Measurements from ENCODE around the gene KCTD1.
"Not testable (repeated sequence)": the region's sequence is repeated elsewhere in the genome, so short reads cannot be mapped to it uniquely, and the experiment has no call there.

Gene KCTD1

GRCh38 chr18:26455639-26456038 is 92.7 kb downstream of the KCTD1 start:
- DNase-seq, result no peak

- DNase-seq, result no peak
These were observed 93.7 kb downstream of the KCTD1 start for GRCh38 chr18:26454616-26455015.

- DNase-seq, result no peak
These were observed 94.2 kb downstream of the KCTD1 start for GRCh38 chr18:26454192-26454591.

GRCh38 chr18:26453386-26453901 is 94.9 kb downstream of the KCTD1 start:
- DNase-seq, result no peak

- DNase-seq, result no peak
These were observed 97.2 kb downstream of the KCTD1 start for GRCh38 chr18:26450989-26451682.

- no peak for DNase-seq
These were observed 99.6 kb downstream of the KCTD1 start for GRCh38 chr18:26448714-26449159.

GRCh38 chr18:26443853-26444252 is 104.5 kb downstream of the KCTD1 start:
- DNase-seq, result no peak

- no peak for DNase-seq
These were observed 106.2 kb downstream of the KCTD1 start for GRCh38 chr18:26442126-26442525.

- no peak for DNase-seq
These were observed 107.7 kb downstream of the KCTD1 start for GRCh38 chr18:26440644-26441043.

- no peak for DNase-seq
These were observed 108.8 kb downstream of the KCTD1 start for GRCh38 chr18:26439537-26439936.

- no peak for DNase-seq
These were observed 109.4 kb downstream of the KCTD1 start for GRCh38 chr18:26438980-26439379.

GRCh38 chr18:26437634-26438033 is 110.7 kb downstream of the KCTD1 start:
- not testable (repeated sequence) for DNase-seq

- DNase-seq, result no peak
These were observed 111.9 kb downstream of the KCTD1 start for GRCh38 chr18:26436176-26437051.

GRCh38 chr18:26435415-26436095 is 112.8 kb downstream of the KCTD1 start:
- DNase-seq, result no peak

- no peak for DNase-seq
These were observed 113.5 kb downstream of the KCTD1 start for GRCh38 chr18:26434887-26435286.

- no peak for DNase-seq
These were observed 115.5 kb downstream of the KCTD1 start for GRCh38 chr18:26432651-26433424.

GRCh38 chr18:26429535-26430226 is 118.7 kb downstream of the KCTD1 start:
- no peak for DNase-seq

GRCh38 chr18:26425148-26425531 is 123.2 kb downstream of the KCTD1 start:
- no peak for DNase-seq

GRCh38 chr18:26424428-26425147 is 123.8 kb downstream of the KCTD1 start:
- DNase-seq, result no peak

GRCh38 chr18:26422472-26423162 is 125.7 kb downstream of the KCTD1 start:
- DNase-seq, result no peak

- no peak for DNase-seq
These were observed 126.4 kb downstream of the KCTD1 start for GRCh38 chr18:26421931-26422330.

Measured in stimulated activated CD4-positive, alpha-beta T cell treated with anti-CD3 and anti-CD28 coated beads, Interleukin-4, amount 100 ng/mL, for 4 hours (primary cell).